ENCODE results near the gene ATP6V1C2.

DNA sequence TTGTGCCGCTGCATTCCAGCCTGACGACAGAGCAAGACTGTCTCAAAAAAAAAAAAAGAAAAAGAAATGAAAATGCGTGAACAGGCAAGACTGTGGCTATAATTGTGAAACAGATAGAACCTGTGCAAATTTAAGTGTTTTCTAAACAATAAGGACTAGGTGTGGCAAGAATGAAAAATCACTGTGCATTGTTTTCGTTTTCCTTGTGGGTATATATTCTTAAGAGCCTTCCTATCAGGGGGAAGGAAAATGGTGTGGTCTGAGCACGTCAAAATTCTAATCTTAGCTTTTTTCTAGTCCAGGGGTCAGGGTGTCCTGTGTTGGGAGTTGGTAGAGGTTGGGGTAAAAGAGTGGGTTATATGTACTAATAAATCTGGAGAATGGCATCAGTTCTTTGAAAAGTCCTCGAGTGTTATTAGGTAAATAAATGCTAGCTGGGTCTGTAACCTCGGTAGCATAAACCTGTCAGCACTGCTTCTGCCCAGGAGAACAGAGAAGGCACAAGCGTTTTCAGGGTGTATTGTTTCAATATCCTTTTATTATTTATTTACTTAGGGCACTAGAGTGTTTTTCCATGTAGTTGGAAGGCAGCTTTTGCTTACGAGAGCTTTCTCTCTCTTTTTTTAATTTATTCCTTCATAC lies 11.6 kb downstream of the ATP6V1C2 start:
- TF ChIP-seq, protein P1, sequence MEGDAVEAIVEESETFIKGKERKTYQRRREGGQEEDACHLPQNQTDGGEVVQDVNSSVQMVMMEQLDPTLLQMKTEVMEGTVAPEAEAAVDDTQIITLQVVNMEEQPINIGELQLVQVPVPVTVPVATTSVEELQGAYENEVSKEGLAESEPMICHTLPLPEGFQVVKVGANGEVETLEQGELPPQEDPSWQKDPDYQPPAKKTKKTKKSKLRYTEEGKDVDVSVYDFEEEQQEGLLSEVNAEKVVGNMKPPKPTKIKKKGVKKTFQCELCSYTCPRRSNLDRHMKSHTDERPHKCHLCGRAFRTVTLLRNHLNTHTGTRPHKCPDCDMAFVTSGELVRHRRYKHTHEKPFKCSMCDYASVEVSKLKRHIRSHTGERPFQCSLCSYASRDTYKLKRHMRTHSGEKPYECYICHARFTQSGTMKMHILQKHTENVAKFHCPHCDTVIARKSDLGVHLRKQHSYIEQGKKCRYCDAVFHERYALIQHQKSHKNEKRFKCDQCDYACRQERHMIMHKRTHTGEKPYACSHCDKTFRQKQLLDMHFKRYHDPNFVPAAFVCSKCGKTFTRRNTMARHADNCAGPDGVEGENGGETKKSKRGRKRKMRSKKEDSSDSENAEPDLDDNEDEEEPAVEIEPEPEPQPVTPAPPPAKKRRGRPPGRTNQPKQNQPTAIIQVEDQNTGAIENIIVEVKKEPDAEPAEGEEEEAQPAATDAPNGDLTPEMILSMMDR (conservative IDR thresholded peaks at IDR 0.05): no peak
- TF ChIP-seq EZH2 (IDR thresholded peaks at IDR 0.05; ENCODE audit: low read depth): no peak

All from PC-9 (cell line).